Measurements from ENCODE around the gene FMN2.

DNA sequence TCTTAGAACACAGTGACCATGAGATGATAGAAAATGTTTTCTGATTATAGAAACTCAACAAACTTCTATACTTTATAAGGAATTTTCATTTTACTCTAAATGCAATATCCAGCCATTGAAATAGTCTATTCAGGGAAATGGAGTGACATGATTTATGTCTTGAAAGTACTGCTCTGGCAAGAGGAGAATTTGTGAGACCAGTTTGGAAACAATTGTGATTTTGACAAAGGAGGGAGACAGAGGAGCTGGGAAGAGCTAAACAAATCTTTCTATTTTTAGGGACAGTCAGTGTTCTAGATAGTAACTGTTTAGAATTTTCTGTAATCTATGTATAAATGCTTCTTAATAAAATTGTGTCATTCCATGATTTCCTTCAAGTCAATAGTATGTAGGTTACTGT is 252.3 kb downstream of the FMN2 start:
- TF ChIP-seq, protein P1, sequence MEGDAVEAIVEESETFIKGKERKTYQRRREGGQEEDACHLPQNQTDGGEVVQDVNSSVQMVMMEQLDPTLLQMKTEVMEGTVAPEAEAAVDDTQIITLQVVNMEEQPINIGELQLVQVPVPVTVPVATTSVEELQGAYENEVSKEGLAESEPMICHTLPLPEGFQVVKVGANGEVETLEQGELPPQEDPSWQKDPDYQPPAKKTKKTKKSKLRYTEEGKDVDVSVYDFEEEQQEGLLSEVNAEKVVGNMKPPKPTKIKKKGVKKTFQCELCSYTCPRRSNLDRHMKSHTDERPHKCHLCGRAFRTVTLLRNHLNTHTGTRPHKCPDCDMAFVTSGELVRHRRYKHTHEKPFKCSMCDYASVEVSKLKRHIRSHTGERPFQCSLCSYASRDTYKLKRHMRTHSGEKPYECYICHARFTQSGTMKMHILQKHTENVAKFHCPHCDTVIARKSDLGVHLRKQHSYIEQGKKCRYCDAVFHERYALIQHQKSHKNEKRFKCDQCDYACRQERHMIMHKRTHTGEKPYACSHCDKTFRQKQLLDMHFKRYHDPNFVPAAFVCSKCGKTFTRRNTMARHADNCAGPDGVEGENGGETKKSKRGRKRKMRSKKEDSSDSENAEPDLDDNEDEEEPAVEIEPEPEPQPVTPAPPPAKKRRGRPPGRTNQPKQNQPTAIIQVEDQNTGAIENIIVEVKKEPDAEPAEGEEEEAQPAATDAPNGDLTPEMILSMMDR (IDR thresholded peaks at IDR 0.05), result no peak
- no peak for TF ChIP-seq POLR2A (IDR thresholded peaks at IDR 0.05)
